Caco-2 (cell line): ENCODE results near the gene FA2H. TPM values are rescaled to one million over a fixed set of nuclear protein-coding genes. Genes with fewer than 3 reads are reported as not detected.
A peak's percentile ranks its signal among the peaks of the same experiment; 100 is the strongest.

Experiments used
- BruUV-seq: library from RNA; stranded (reverse); fragments of 400-500 nt; replicated peaks from 2 replicates; lab custom pipeline; 2021; lab: Mats Ljungman, UMichigan
- CTCF ChIA-PET: fragments of 300-600 bp; sonication (Branson Sonifier 250); formaldehyde crosslinking; loops from one replicate; lab custom pipeline; 2022; ENCODE audit warnings: antibody characterized with exemption; lab: Charles Lee
- POLR2A ChIA-PET: fragments of 300-600 bp; sonication (Branson Sonifier 250); formaldehyde crosslinking; loops from one replicate; lab custom pipeline; 2022; ENCODE audit warnings: antibody characterized with exemption; lab: Charles Lee
- DNase-seq, 2 experiments: peaks; one replicate each; pipeline versions ENCODE4 v3.0.0 to v3.0.0-alpha.2; 2020 to 2022
- H3K27me3 ChIP-seq: replicated peaks from 2 replicates; pipeline ENCODE4 v1.6.0; 2011; ENCODE audit warnings: low read length; ENCODE audit not compliant: control insufficient read depth, insufficient read depth
- H3K36me3 ChIP-seq: 2 replicates; pipeline ENCODE4 v1.5.1; 2011; ENCODE audit warnings: low read length; ENCODE audit not compliant: control insufficient read depth, insufficient read depth
- H3K4me1 ChIP-seq: fragments of 250-450 bp; sonication (Bioruptor Pico); 2 replicates; pipeline ENCODE4 v1.5.1; 2020; ENCODE audit warnings: mild to moderate bottlenecking
- H3K4me3 ChIP-seq: 2 replicates; pipeline ENCODE4 v1.5.1; 2011; ENCODE audit warnings: low read depth, mild to moderate bottlenecking, control low read depth, low read length
- H3K9me3 ChIP-seq: fragments of 250-450 bp; sonication (Bioruptor Pico); 2 replicates; pipeline ENCODE4 v1.5.1; 2020; ENCODE audit warnings: mild to moderate bottlenecking, moderate library complexity
- H3K27ac Mint-ChIP-seq: one replicate; pipeline ENCODE4 v1.8.0; 2022; ENCODE audit warnings: mixed read lengths; ENCODE audit not compliant: unreplicated experiment
- H3K27me3 Mint-ChIP-seq: one replicate; pipeline ENCODE4 v1.8.0; 2022; ENCODE audit warnings: mixed read lengths; ENCODE audit not compliant: insufficient read depth, unreplicated experiment
- H3K36me3 Mint-ChIP-seq: one replicate; pipeline ENCODE4 v1.8.0; 2022; ENCODE audit warnings: mild to moderate bottlenecking, mixed read lengths; ENCODE audit not compliant: insufficient read depth, unreplicated experiment
- H3K4me1 Mint-ChIP-seq: one replicate; pipeline ENCODE4 v1.8.0; 2022; ENCODE audit warnings: low read depth, mixed read lengths; ENCODE audit not compliant: unreplicated experiment
- H3K4me3 Mint-ChIP-seq: one replicate; pipeline ENCODE4 v1.8.0; 2022; ENCODE audit warnings: mild to moderate bottlenecking, moderate library complexity, mixed read lengths; ENCODE audit not compliant: unreplicated experiment
- H3K9me3 Mint-ChIP-seq: one replicate; pipeline ENCODE4 v1.8.0; 2022; ENCODE audit warnings: mixed read lengths; ENCODE audit not compliant: unreplicated experiment
- CTCF ChIP-seq, 2 experiments: fragments of 200-600 bp in 1 of 2; IDR thresholded peaks; 1 replicate in 1 of 2; 2 replicates in 1 of 2; pipeline versions ENCODE4 v1.5.1 to v1.8.0; 2011 to 2022; ENCODE audit warnings: antibody characterized with exemption in 1 of 2, control low read depth in 1 of 2, inconsistent platforms in 1 of 2, low read depth in 1 of 2, low read length in 1 of 2, mild to moderate bottlenecking in 1 of 2, moderate library complexity in 1 of 2; ENCODE audit not compliant: insufficient read depth in 1 of 2, severe bottlenecking in 1 of 2, unreplicated experiment in 1 of 2
- intact Hi-C: fragments of 100-400 bp; cut with micrococcal nuclease; formaldehyde crosslinking; loops from one replicate; pipeline ENCODE4 v1.10.0; 2022; ENCODE audit not compliant: unreplicated experiment
- total RNA-seq: library from RNA; stranded (reverse); gene quantifications from 2 replicates; pipeline ENCODE4 v1.2.3, GENCODE V29; 2022

Gene FA2H
- total RNA-seq, 1 experiment from 2014 or later = 21.3 TPM

- no peak overlapping the region for H3K27ac Mint-ChIP-seq
- Histone ChIP-seq H3K4me1 (no peaks in the 10 kb centered on the region), H3K36me3 (no peaks in the 10 kb centered on the region; the same call in 1 of the 2 replicates), H3K27me3 (no peaks in the 10 kb centered on the region), H3K9me3 (peaks cover 10% of the 10 kb centered on the region; the same call in 1 of the 2 replicates), H3K4me3 (no peak overlapping the region)
- no peaks in the 10 kb centered on the region for H3K27me3 Mint-ChIP-seq
- DNase-seq = no peak
- no peak for TF ChIP-seq CTCF (IDR thresholded peaks at IDR 0.05; ENCODE audit: insufficient read depth in 1 of 2, low read depth in 1 of 2, low read length in 1 of 2, severe bottlenecking in 1 of 2, unreplicated experiment in 1 of 2)
- no TSS peak for BruUV-seq
- peaks cover 13% of the 10 kb centered on the region for H3K4me1 Mint-ChIP-seq
- H3K9me3 Mint-ChIP-seq = peaks cover 14% of the 10 kb centered on the region
- H3K36me3 Mint-ChIP-seq = no peaks in the 10 kb centered on the region
- ChIA-PET CTCF (no interaction called here), POLR2A (no interaction called here)
- intact Hi-C loops = no loop called here
- H3K4me3 Mint-ChIP-seq = no peak overlapping the region
These were observed 46.7 kb downstream of the FA2H start for GRCh38 chr16:74727903-74728302.

- peak in 1 of 2 experiments; percentile 35 for DNase-seq
- peaks cover 10% of the 10 kb centered on the region; the same call in 1 of the 2 replicates for H3K9me3 ChIP-seq
- H3K27ac Mint-ChIP-seq = no peak overlapping the region
- ChIA-PET POLR2A (no interaction called here), CTCF (interaction anchor here (0.7 to 1.8 kb wide), 3 partner anchors 12 to 136 kb away, joined by 3 to 8 read pairs (median 3); partner anchors contain the start of gene FA2H)
- H3K4me3 ChIP-seq = no peak overlapping the region
- H3K4me1 Mint-ChIP-seq = peaks cover 13% of the 10 kb centered on the region
- intact Hi-C loops = no loop called here
- no peaks in the 10 kb centered on the region for H3K36me3 Mint-ChIP-seq
- no TSS peak for BruUV-seq
- H3K4me3 Mint-ChIP-seq = no peak overlapping the region
- no peaks in the 10 kb centered on the region for H3K27me3 ChIP-seq
- H3K27me3 Mint-ChIP-seq = no peaks in the 10 kb centered on the region
- H3K9me3 Mint-ChIP-seq = peaks cover 14% of the 10 kb centered on the region
- TF ChIP-seq CTCF (IDR thresholded peaks at IDR 0.05; ENCODE audit: insufficient read depth in 1 of 2, low read depth in 1 of 2, low read length in 1 of 2, severe bottlenecking in 1 of 2, unreplicated experiment in 1 of 2) = peak in 1 of 2 experiments; percentile 38
- H3K36me3 ChIP-seq = no peaks in the 10 kb centered on the region; the same call in 1 of the 2 replicates
- H3K4me1 ChIP-seq = no peaks in the 10 kb centered on the region
These were observed 47.9 kb downstream of the FA2H start for GRCh38 chr16:74726716-74727115.

GRCh38 chr16:74725651-74726455 is 48.8 kb downstream of the FA2H start:
- Histone ChIP-seq H3K4me1 (no peaks in the 10 kb centered on the region), H3K4me3 (no peak overlapping the region), H3K9me3 (peaks cover 10% of the 10 kb centered on the region; the same call in 1 of the 2 replicates), H3K27me3 (no peaks in the 10 kb centered on the region), H3K36me3 (no peaks in the 10 kb centered on the region; the same call in 1 of the 2 replicates)
- intact Hi-C loops = no loop called here
- H3K27me3 Mint-ChIP-seq = no peaks in the 10 kb centered on the region
- H3K4me3 Mint-ChIP-seq = no peak overlapping the region
- BruUV-seq = no TSS peak
- H3K4me1 Mint-ChIP-seq = peaks cover 7% of the 10 kb centered on the region
- no peak overlapping the region for H3K27ac Mint-ChIP-seq
- H3K9me3 Mint-ChIP-seq = peaks cover 14% of the 10 kb centered on the region
- ChIA-PET CTCF (interaction anchor here (0.6 to 1.8 kb wide), 4 partner anchors 12 to 136 kb away, joined by 3 to 8 read pairs (median 3); partner anchors contain the start of gene FA2H), POLR2A (no interaction called here)
- no peak for TF ChIP-seq CTCF (IDR thresholded peaks at IDR 0.05; ENCODE audit: insufficient read depth in 1 of 2, low read depth in 1 of 2, low read length in 1 of 2, severe bottlenecking in 1 of 2, unreplicated experiment in 1 of 2)
- H3K36me3 Mint-ChIP-seq = no peaks in the 10 kb centered on the region
- no peak for DNase-seq
